Measurements from ENCODE around the gene CNGA1.

DNA sequence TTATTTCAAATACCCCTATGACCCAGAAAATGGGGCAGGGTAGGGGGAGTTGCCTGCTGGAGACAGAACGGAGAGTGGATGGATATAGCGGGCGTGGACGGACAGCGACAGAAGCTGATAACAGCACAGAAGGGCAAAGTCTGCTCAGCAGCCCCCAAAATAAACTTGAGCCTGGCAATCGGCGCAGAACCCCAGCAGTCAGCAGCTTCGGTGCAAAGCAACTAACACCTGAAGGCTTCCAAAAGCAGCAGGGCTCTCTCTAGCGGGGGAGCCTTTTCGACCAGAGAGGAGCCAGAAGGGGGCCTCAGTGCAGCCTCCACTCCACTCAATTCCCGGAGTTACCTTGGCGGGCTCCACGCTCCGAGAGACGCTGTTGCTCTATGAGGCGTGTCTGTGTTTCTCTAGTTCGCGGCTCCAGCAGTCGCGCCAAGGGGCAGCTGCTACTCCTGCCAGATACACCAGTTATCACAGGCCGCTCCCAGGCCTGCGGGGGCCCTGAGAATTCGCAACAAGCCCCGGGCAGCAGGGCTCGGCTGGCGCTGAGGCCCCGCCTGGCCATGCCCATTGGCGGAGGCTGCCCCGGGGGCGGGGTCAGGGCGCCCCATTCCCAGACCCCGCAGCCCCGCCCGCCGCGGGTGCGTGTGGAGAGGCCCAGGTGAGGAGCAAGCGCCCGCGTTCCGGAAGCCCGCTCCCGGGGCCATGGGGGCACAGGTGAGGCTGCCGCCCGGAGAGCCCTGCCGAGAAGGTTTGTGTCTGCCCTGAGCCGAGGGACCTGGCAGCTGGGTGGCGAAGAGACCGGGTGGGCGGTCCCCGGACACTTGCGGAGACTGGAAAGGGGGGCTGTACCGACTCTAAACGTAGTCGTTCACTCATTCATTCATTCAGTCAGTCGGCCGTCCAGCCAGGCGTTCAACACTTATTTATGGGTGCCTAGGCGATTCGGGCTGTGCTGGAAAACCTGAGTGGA is at the start of gene CNGA1, which contains the start of gene NIPAL1:
- TF ChIP-seq, protein P1, sequence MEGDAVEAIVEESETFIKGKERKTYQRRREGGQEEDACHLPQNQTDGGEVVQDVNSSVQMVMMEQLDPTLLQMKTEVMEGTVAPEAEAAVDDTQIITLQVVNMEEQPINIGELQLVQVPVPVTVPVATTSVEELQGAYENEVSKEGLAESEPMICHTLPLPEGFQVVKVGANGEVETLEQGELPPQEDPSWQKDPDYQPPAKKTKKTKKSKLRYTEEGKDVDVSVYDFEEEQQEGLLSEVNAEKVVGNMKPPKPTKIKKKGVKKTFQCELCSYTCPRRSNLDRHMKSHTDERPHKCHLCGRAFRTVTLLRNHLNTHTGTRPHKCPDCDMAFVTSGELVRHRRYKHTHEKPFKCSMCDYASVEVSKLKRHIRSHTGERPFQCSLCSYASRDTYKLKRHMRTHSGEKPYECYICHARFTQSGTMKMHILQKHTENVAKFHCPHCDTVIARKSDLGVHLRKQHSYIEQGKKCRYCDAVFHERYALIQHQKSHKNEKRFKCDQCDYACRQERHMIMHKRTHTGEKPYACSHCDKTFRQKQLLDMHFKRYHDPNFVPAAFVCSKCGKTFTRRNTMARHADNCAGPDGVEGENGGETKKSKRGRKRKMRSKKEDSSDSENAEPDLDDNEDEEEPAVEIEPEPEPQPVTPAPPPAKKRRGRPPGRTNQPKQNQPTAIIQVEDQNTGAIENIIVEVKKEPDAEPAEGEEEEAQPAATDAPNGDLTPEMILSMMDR (IDR thresholded peaks at IDR 0.05): peak in 4 of 6 experiments; percentile 19 to 52 (median 28)
- peak in 1 of 2 donors; percentile 55 for TF ChIP-seq POLR2A (IDR thresholded peaks at IDR 0.05)
